ENCODE data around the gene TRIM32. TPM values are rescaled to one million over a fixed set of nuclear protein-coding genes. Genes with fewer than 3 reads are reported as not detected.
A peak's percentile ranks its signal among the peaks of the same experiment; 100 is the strongest.

Gene TRIM32
- polyA plus RNA-seq, 1 donor from 2014 or later, result 10.1 TPM

GRCh38 chr9:116691607-116692006, 4.5 kb downstream of the TRIM32 start:
- Mint-ChIP-seq H3K27me3 (no peaks in the 10 kb centered on the region), H3K4me3 (no peak overlapping the region), H3K36me3 (no peaks in the 10 kb centered on the region), H3K4me1 (peaks cover 32 to 61% (median 58%) of the 10 kb centered on the region in 3 donors), H3K9me3 (no peaks in the 10 kb centered on the region), H3K27ac (no peak overlapping the region)

- Mint-ChIP-seq H3K9me3 (no peaks in the 10 kb centered on the region), H3K27me3 (no peaks in the 10 kb centered on the region), H3K4me3 (peak overlapping the region in 1 of 4 donors; percentile 19), H3K27ac (no peak overlapping the region), H3K36me3 (no peaks in the 10 kb centered on the region), H3K4me1 (peaks cover 29 to 58% (median 57%) of the 10 kb centered on the region in 3 donors)
These were observed 5.5 kb downstream of the TRIM32 start for GRCh38 chr9:116692616-116693015.

GRCh38 chr9:116693233-116693731, 6.2 kb downstream of the TRIM32 start:
- Mint-ChIP-seq H3K4me3 (no peak overlapping the region), H3K27me3 (no peaks in the 10 kb centered on the region), H3K27ac (peak overlapping the region in 1 of 3 donors; percentile 16), H3K4me1 (peaks cover 23 to 51% (median 50%) of the 10 kb centered on the region in 3 donors), H3K9me3 (no peaks in the 10 kb centered on the region), H3K36me3 (no peaks in the 10 kb centered on the region)

- Mint-ChIP-seq H3K4me3 (no peak overlapping the region), H3K9me3 (no peaks in the 10 kb centered on the region)
These were observed 7.7 kb downstream of the TRIM32 start for GRCh38 chr9:116694785-116695291.

GRCh38 chr9:116695438-116695837, 8.3 kb downstream of the TRIM32 start:
- Mint-ChIP-seq H3K27ac (no peak overlapping the region), H3K4me1 (peaks cover 14 to 35% (median 33%) of the 10 kb centered on the region in 3 donors), H3K36me3 (peaks cover 5% of the 10 kb centered on the region), H3K9me3 (no peaks in the 10 kb centered on the region), H3K4me3 (no peak overlapping the region), H3K27me3 (no peaks in the 10 kb centered on the region)

More at GRCh38 chr9:116694785-116695291, 7.7 kb downstream of the TRIM32 start:
- Mint-ChIP-seq H3K27me3 (no peaks in the 10 kb centered on the region), H3K36me3 (peaks cover 5% of the 10 kb centered on the region), H3K27ac (no peak overlapping the region), H3K4me1 (peaks cover 15 to 35% (median 35%) of the 10 kb centered on the region in 3 donors)

- H3K4me3 Mint-ChIP-seq, result no peak overlapping the region
- H3K4me1 Mint-ChIP-seq, result peaks cover 4 to 33% (median 20%) of the 10 kb centered on the region in 3 donors
- no peaks in the 10 kb centered on the region for H3K9me3 Mint-ChIP-seq
- no peak overlapping the region for H3K27ac Mint-ChIP-seq
- no peaks in the 10 kb centered on the region for H3K27me3 Mint-ChIP-seq
- peaks cover 9% of the 10 kb centered on the region for H3K36me3 Mint-ChIP-seq
These were observed 10.3 kb downstream of the TRIM32 start for GRCh38 chr9:116697362-116697761.

- no peaks in the 10 kb centered on the region for H3K9me3 Mint-ChIP-seq
- no peak overlapping the region for H3K4me3 Mint-ChIP-seq
- peaks cover 2 to 28% (median 15%) of the 10 kb centered on the region in 3 donors for H3K4me1 Mint-ChIP-seq
- H3K27ac Mint-ChIP-seq, result no peak overlapping the region
- no peaks in the 10 kb centered on the region for H3K27me3 Mint-ChIP-seq
- H3K36me3 Mint-ChIP-seq, result peaks cover 10% of the 10 kb centered on the region
These were observed 10.8 kb downstream of the TRIM32 start for GRCh38 chr9:116697887-116698286.

- Mint-ChIP-seq H3K27ac (no peak overlapping the region), H3K36me3 (peaks cover 10% of the 10 kb centered on the region), H3K27me3 (no peaks in the 10 kb centered on the region), H3K4me1 (peaks cover 0 to 26% (median 5%) of the 10 kb centered on the region in 3 donors), H3K4me3 (no peak overlapping the region), H3K9me3 (no peaks in the 10 kb centered on the region)
These were observed 13.2 kb downstream of the TRIM32 start for GRCh38 chr9:116700279-116700678.

GRCh38 chr9:116700882-116701865, 14.1 kb downstream of the TRIM32 start:
- Mint-ChIP-seq H3K4me1 (peaks cover 0 to 19% (median 2%) of the 10 kb centered on the region in 3 donors), H3K9me3 (no peaks in the 10 kb centered on the region), H3K36me3 (peaks cover 10% of the 10 kb centered on the region), H3K4me3 (no peak overlapping the region), H3K27ac (peak overlapping the region in 2 of 3 donors; percentile 17 to 23), H3K27me3 (no peaks in the 10 kb centered on the region)

- H3K27ac Mint-ChIP-seq, result peak overlapping the region in 1 of 3 donors; percentile 23
- H3K4me1 Mint-ChIP-seq, result peaks cover 0 to 12% (median 2%) of the 10 kb centered on the region in 3 donors
- no peaks in the 10 kb centered on the region for H3K9me3 Mint-ChIP-seq
- H3K36me3 Mint-ChIP-seq, result peaks cover 10% of the 10 kb centered on the region
- no peak overlapping the region for H3K4me3 Mint-ChIP-seq
- H3K27me3 Mint-ChIP-seq, result no peaks in the 10 kb centered on the region
These were observed 15.0 kb downstream of the TRIM32 start for GRCh38 chr9:116701940-116702642.

GRCh38 chr9:116703634-116704033, 16.5 kb downstream of the TRIM32 start:
- no peaks in the 10 kb centered on the region for H3K27me3 Mint-ChIP-seq
- no peak overlapping the region for H3K4me3 Mint-ChIP-seq
- H3K9me3 Mint-ChIP-seq, result no peaks in the 10 kb centered on the region
- H3K27ac Mint-ChIP-seq, result no peak overlapping the region
- peaks cover 0 to 12% (median 2%) of the 10 kb centered on the region in 3 donors for H3K4me1 Mint-ChIP-seq
- peaks cover 10% of the 10 kb centered on the region for H3K36me3 Mint-ChIP-seq

- peaks cover 5% of the 10 kb centered on the region for H3K36me3 Mint-ChIP-seq
- H3K27me3 Mint-ChIP-seq, result no peaks in the 10 kb centered on the region
- no peak overlapping the region for H3K4me3 Mint-ChIP-seq
- H3K27ac Mint-ChIP-seq, result no peak overlapping the region
- no peaks in the 10 kb centered on the region for H3K9me3 Mint-ChIP-seq
- peaks cover 0 to 12% (median 2%) of the 10 kb centered on the region in 3 donors for H3K4me1 Mint-ChIP-seq
These were observed 17.4 kb downstream of the TRIM32 start for GRCh38 chr9:116704470-116704869.

- H3K4me3 Mint-ChIP-seq, result no peak overlapping the region
- peaks cover 5% of the 10 kb centered on the region for H3K36me3 Mint-ChIP-seq
- H3K4me1 Mint-ChIP-seq, result peaks cover 0 to 12% (median 2%) of the 10 kb centered on the region in 3 donors
- H3K27me3 Mint-ChIP-seq, result no peaks in the 10 kb centered on the region
- no peak overlapping the region for H3K27ac Mint-ChIP-seq
- no peaks in the 10 kb centered on the region for H3K9me3 Mint-ChIP-seq
These were observed 18.4 kb downstream of the TRIM32 start for GRCh38 chr9:116705531-116705930.

- H3K4me1 Mint-ChIP-seq, result peaks cover 0 to 3% (median 0%) of the 10 kb centered on the region in 3 donors
- peaks cover 4% of the 10 kb centered on the region for H3K36me3 Mint-ChIP-seq
- H3K27ac Mint-ChIP-seq, result no peak overlapping the region
- H3K9me3 Mint-ChIP-seq, result no peaks in the 10 kb centered on the region
- H3K27me3 Mint-ChIP-seq, result no peaks in the 10 kb centered on the region
- no peak overlapping the region for H3K4me3 Mint-ChIP-seq
These were observed 19.5 kb downstream of the TRIM32 start for GRCh38 chr9:116706310-116707290.

All from IgD-negative memory B cell (primary cell).